Uterus (tissue), 2 donors: ENCODE results near the gene SND1.

Experiments used
- POLR2A ChIP-seq, 2 donors: fragments of 450-650 bp; IDR thresholded peaks; one replicate each; pipeline ENCODE4 v1.6.1; 2016; ENCODE audit warnings: antibody characterized with exemption in 2 of 2, mild to moderate bottlenecking in 1 of 2, moderate library complexity in 1 of 2
- TF ChIP-seq, protein P1 (sequence below), 4 experiments: fragments of 200-600 bp in 2 of 4; fragments of 450-650 bp in 2 of 4; sonication (generic) in 2 of 4; IDR thresholded peaks; one replicate each; pipeline ENCODE4 v1.5.1; 2016 to 2019; ENCODE audit warnings: antibody characterized with exemption in 4 of 4, mild to moderate bottlenecking in 2 of 4, moderate library complexity in 1 of 4

- TF ChIP-seq, protein P1, sequence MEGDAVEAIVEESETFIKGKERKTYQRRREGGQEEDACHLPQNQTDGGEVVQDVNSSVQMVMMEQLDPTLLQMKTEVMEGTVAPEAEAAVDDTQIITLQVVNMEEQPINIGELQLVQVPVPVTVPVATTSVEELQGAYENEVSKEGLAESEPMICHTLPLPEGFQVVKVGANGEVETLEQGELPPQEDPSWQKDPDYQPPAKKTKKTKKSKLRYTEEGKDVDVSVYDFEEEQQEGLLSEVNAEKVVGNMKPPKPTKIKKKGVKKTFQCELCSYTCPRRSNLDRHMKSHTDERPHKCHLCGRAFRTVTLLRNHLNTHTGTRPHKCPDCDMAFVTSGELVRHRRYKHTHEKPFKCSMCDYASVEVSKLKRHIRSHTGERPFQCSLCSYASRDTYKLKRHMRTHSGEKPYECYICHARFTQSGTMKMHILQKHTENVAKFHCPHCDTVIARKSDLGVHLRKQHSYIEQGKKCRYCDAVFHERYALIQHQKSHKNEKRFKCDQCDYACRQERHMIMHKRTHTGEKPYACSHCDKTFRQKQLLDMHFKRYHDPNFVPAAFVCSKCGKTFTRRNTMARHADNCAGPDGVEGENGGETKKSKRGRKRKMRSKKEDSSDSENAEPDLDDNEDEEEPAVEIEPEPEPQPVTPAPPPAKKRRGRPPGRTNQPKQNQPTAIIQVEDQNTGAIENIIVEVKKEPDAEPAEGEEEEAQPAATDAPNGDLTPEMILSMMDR (IDR thresholded peaks at IDR 0.05), result no peak
- TF ChIP-seq POLR2A (IDR thresholded peaks at IDR 0.05), result no peak
These were observed 99.8 kb downstream of the SND1 start for GRCh38 chr7:127751490-127752448.
